Measurements from ENCODE around the gene SLF2.
"Not testable (repeated sequence)": the region's sequence is repeated elsewhere in the genome, so short reads cannot be mapped to it uniquely, and the experiment has no call there.

The SLF2 gene

GRCh38 chr10:100963826-100964225, 51.1 kb downstream of the SLF2 start:
- DNase-seq = no peak

GRCh38 chr10:100965820-100966219, 53.1 kb downstream of the SLF2 start:
- no peak for DNase-seq

- DNase-seq = no peak
Observed at GRCh38 chr10:100966887-100967286, 54.1 kb downstream of the SLF2 start.

GRCh38 chr10:100967332-100967731, 54.6 kb downstream of the SLF2 start:
- DNase-seq = no peak

- no peak for DNase-seq
Observed at GRCh38 chr10:100968062-100968736, 55.4 kb downstream of the SLF2 start.

- no peak for DNase-seq
Observed at GRCh38 chr10:100968863-100969186, 56.1 kb downstream of the SLF2 start.

GRCh38 chr10:100969187-100970075, 56.7 kb downstream of the SLF2 start, which contains the start of gene SEMA4G:
Gene SEMA4G, plus strand, starts transcription at chr10:100969504. Its CDS starts 3,409 bp downstream, at chr10:100972913.
- peak; percentile 25 for DNase-seq

- DNase-seq = no peak
Observed at GRCh38 chr10:100970076-100970913, 57.5 kb downstream of the SLF2 start.

- no peak for DNase-seq
Observed at GRCh38 chr10:100970914-100971811, 58.4 kb downstream of the SLF2 start.

GRCh38 chr10:100972115-100972903, 59.5 kb downstream of the SLF2 start:
- DNase-seq = no peak

GRCh38 chr10:100972904-100973535, 60.3 kb downstream of the SLF2 start:
- no peak for DNase-seq

- not testable (repeated sequence) for DNase-seq
Observed at GRCh38 chr10:100975397-100975796, 62.6 kb downstream of the SLF2 start.

GRCh38 chr10:100976906-100977305, 64.1 kb downstream of the SLF2 start:
- DNase-seq = no peak

GRCh38 chr10:100977436-100977835, 64.7 kb downstream of the SLF2 start:
- DNase-seq = no peak

GRCh38 chr10:100978121-100978900, 65.5 kb downstream of the SLF2 start:
- no peak for DNase-seq

- DNase-seq = no peak
Observed at GRCh38 chr10:100978901-100979195, 66.1 kb downstream of the SLF2 start.

- DNase-seq = no peak
Observed at GRCh38 chr10:100979791-100980272, 67.1 kb downstream of the SLF2 start.

GRCh38 chr10:100980311-100980710, 67.5 kb downstream of the SLF2 start:
- DNase-seq = no peak

GRCh38 chr10:100980711-100981110, 67.9 kb downstream of the SLF2 start:
- no peak for DNase-seq

- DNase-seq = no peak
Observed at GRCh38 chr10:100981178-100981772, 68.5 kb downstream of the SLF2 start.
